Mesothelial cell of epicardium (in vitro differentiated cells): ENCODE data around the gene SMAD6. TPM values are rescaled to one million over a fixed set of nuclear protein-coding genes. Genes with fewer than 3 reads are reported as not detected.

ENCODE experiments used
- DNase-seq, 2 experiments: peaks; one replicate each; pipeline ENCODE4 v3.0.0; 2021; ENCODE audit warnings: low spot score in 2 of 2; ENCODE audit not compliant: unreplicated experiment in 2 of 2
- H3K27ac Mint-ChIP-seq: 2 replicates; pipeline ENCODE4 v1.8.0; 2021; ENCODE audit warnings: mixed read lengths
- H3K27me3 Mint-ChIP-seq: 2 replicates; pipeline ENCODE4 v1.8.0; 2021; ENCODE audit warnings: low read depth, mixed read lengths
- H3K36me3 Mint-ChIP-seq: 2 replicates; pipeline ENCODE4 v1.8.0; 2021; ENCODE audit warnings: mixed read lengths
- H3K4me1 Mint-ChIP-seq: 2 replicates; pipeline ENCODE4 v1.8.0; 2021; ENCODE audit warnings: mixed read lengths
- H3K4me3 Mint-ChIP-seq: 2 replicates; pipeline ENCODE4 v1.8.0; 2021; ENCODE audit warnings: mild to moderate bottlenecking, moderate library complexity, mixed read lengths
- H3K9me3 Mint-ChIP-seq: 2 replicates; pipeline ENCODE4 v1.8.0; 2021; ENCODE audit warnings: mixed read lengths
- CTCF ChIP-seq: fragments of 200-600 bp; sonication (generic); IDR thresholded peaks from one replicate; pipeline ENCODE4 v1.5.0; 2021; ENCODE audit warnings: antibody characterized with exemption; ENCODE audit not compliant: unreplicated experiment
- total RNA-seq: library from RNA; stranded (reverse); gene quantifications from 3 replicates; pipeline ENCODE4 v1.2.1, GENCODE V29; 2021

Gene SMAD6
- total RNA-seq, 1 donor from 2014 or later = 176 TPM

DNA sequence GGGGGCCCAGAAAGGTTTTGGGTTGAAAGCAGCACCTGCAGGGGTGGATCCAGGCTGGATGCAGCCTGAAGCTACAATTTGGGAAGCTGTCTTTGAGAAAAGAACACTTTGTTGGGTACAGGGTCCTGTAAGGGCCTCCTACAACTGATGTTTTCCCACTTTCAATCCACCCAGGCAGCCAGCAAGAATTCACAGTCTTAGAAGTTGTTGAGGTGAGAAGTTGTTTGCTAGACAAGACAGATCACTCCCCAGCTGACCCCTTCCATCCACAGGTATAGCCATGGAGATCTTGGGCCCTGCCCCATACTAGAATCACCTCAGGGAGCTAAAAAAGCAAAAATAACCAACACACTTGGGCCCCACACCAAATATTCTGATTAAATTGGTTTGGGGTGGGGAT is 10.3 kb upstream of the SMAD6 start:
- DNase-seq = no peak
- Mint-ChIP-seq H3K36me3 (no peaks in the 10 kb centered on the region), H3K4me3 (no peak overlapping the region), H3K4me1 (peaks cover 35% of the 10 kb centered on the region), H3K9me3 (no peaks in the 10 kb centered on the region), H3K27ac (peak overlapping the region; percentile 95), H3K27me3 (no peaks in the 10 kb centered on the region)
- no peak for TF ChIP-seq CTCF

DNA sequence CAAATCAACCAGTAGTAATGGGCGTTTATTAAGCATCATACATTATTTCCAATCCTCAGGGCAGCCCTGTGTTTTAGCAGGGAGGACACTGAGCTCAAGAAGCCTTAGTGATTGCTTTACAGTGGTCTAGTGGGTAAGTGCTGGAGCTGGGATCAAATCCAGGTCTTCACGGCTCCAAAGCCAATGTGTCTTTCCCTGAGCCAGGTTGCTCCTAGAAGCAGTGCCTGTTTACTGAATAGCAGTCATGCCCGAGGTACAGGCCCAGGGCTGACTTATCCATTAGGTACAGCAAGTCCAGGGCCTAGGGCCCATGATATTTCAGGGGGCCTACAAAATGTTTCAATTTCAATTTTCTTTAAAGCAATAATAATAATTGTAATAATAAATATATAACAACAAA is 9.6 kb upstream of the SMAD6 start:
- H3K4me1 Mint-ChIP-seq = peaks cover 35% of the 10 kb centered on the region
- H3K27ac Mint-ChIP-seq = peak overlapping the region; percentile 95
- TF ChIP-seq CTCF = no peak
- H3K4me3 Mint-ChIP-seq = no peak overlapping the region
- no peaks in the 10 kb centered on the region for H3K9me3 Mint-ChIP-seq
- DNase-seq = no peak
- no peaks in the 10 kb centered on the region for H3K27me3 Mint-ChIP-seq
- no peaks in the 10 kb centered on the region for H3K36me3 Mint-ChIP-seq

DNA sequence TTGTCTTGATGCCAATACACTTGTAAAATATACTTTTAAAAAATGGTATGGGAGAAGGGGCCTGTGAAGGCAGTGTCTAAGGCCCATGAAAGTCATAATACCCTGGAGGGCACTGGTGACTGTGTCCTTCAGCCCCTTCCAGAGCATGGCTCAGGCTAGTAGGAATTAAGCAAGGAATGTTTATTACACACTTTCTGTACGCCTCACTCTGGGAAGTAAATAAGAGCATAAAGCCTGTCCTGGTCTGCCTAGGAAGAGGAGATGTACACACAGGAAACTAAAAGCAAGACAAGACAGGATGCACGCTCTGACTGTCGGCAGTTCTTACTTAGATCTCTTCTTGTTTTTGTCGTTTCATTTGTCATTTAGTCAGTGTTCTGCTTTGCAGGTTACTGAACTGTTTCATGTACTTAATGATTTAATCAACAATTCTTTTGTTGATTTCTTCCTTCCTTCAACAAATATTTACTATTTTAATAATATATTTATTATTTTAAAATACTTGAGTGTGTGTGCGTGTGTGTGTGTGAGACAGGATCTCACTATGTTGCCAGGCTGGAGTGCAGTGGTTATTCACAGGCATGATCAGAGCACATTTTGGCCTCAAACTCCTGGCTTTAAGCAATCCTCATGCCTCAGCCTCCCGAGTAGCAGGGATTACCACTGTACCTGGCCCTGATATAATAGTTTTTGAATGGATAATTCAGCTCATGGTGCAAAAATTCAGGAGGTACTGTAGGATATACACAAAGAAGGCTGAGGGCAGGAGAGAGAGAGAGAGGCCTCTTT is 9.0 kb upstream of the SMAD6 start:
- Mint-ChIP-seq H3K27ac (peak overlapping the region; percentile 73), H3K27me3 (no peaks in the 10 kb centered on the region), H3K4me3 (no peak overlapping the region), H3K9me3 (no peaks in the 10 kb centered on the region), H3K4me1 (peaks cover 36% of the 10 kb centered on the region), H3K36me3 (no peaks in the 10 kb centered on the region)
- no peak for DNase-seq
- TF ChIP-seq CTCF = no peak

DNA sequence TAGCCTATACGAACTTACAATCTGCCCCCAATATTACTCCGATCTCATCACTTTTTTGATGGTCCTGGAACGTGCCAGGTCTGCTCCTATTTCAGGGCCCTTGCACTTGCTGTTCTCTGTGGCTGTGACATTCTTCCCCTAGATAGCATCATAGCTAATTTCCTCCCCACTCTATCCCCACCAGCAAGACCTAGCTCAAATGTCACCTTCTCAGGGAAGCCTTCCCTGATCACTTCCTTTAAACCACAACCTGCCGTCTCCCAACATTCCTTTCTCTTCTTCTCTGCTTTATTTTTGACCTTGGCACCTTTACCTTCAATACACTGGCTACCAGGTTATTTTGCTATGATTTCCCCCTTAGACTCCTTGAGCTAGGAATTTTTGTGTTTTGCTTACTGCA is 5.3 kb upstream of the SMAD6 start:
- peaks cover 35% of the 10 kb centered on the region for H3K4me1 Mint-ChIP-seq
- H3K36me3 Mint-ChIP-seq = no peaks in the 10 kb centered on the region
- no peaks in the 10 kb centered on the region for H3K9me3 Mint-ChIP-seq
- TF ChIP-seq CTCF = no peak
- H3K27ac Mint-ChIP-seq = peak overlapping the region; percentile 31
- no peak overlapping the region for H3K4me3 Mint-ChIP-seq
- DNase-seq = no peak
- H3K27me3 Mint-ChIP-seq = no peaks in the 10 kb centered on the region

DNA sequence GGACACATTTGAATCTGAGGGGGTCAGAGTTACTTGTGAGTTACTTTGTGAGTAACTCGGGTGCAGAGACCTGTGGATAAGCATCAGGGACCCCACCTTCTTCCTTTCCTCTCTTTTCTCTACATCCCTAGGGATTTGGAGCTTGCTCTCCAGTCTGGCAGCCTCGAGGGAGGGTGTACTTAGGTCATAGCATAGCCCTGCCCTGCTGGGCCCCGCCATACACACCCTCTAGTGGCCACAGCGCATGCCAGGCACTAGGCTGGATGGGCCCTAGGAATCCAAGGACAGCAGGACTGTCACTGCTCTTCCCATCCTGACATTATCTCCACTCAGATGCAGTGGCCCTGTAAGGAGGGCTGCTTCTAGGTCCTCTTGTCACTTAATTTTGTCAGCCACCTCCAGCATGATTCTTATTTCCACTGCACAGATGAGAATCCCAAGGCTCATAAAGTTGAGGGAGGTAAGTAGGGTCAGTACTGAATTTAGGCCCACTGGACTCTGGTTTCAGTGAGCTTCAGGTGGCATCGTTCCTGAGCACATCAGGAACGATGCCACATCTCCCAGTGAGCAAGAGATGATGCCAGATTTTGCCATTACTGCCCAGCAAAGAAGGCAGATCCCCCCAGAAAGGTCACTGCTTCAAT is 3.6 kb upstream of the SMAD6 start:
- Mint-ChIP-seq H3K9me3 (no peaks in the 10 kb centered on the region), H3K36me3 (no peaks in the 10 kb centered on the region), H3K4me1 (peaks cover 24% of the 10 kb centered on the region), H3K27ac (peak overlapping the region; percentile 62), H3K4me3 (no peak overlapping the region), H3K27me3 (no peaks in the 10 kb centered on the region)
- peak in 1 of 2 experiments; percentile 70 for DNase-seq
- no peak for TF ChIP-seq CTCF
